B cell (primary cell): Measurements from ENCODE around the gene DLK1. TPM values are rescaled to one million over a fixed set of nuclear protein-coding genes. Genes with fewer than 3 reads are reported as not detected.

Experiments used
- ATAC-seq: fragments of 200-7000 bp; cut with Tn5 transposase; one replicate; pipeline ENCODE4 v1.10.0; 2021; ENCODE audit warnings: low read depth, mild to moderate bottlenecking, moderate number of reproducible peaks, moderate library complexity
- CTCF ChIA-PET: fragments of 350-600 bp; sonication (Branson Sonifier 250); formaldehyde crosslinking; loops from one replicate; lab custom pipeline; 2021; ENCODE audit warnings: antibody characterized with exemption, inconsistent platforms; lab: Charles Lee
- POLR2A ChIA-PET: fragments of 350-600 bp; sonication (Branson Sonifier 250); formaldehyde crosslinking; loops from one replicate; lab custom pipeline; 2021; ENCODE audit warnings: antibody characterized with exemption; lab: Charles Lee
- DNase-seq: peaks from one replicate; pipeline ENCODE4 v3.0.0; 2013
- H2AFZ ChIP-seq: 2 replicates; pipeline ENCODE4 v1.6.1; 2012; ENCODE audit warnings: mild to moderate bottlenecking, low read depth, low read length; ENCODE audit not compliant: insufficient read depth, poor library complexity, severe bottlenecking
- H3K27ac ChIP-seq, 2 donors: 1 replicate in 1 of 2; 2 replicates in 1 of 2; pipeline ENCODE4 v1.5.1; 2012 to 2013; ENCODE audit warnings: low read length in 2 of 2, mild to moderate bottlenecking in 2 of 2, moderate library complexity in 1 of 2
- H3K27me3 ChIP-seq, 4 experiments: fragments of 200-600 bp in 1 of 4; sonication (generic) in 1 of 4; replicated peaks in 1 of 4; 1 replicate in 2 of 4; 2 replicates in 2 of 4; pipeline versions ENCODE4 v1.6.1 to v1.7.0; 2013 to 2016; ENCODE audit warnings: low read length in 3 of 4, mild to moderate bottlenecking in 2 of 4, mixed read lengths in 1 of 4, moderate library complexity in 1 of 4; ENCODE audit not compliant: insufficient read depth in 4 of 4, control insufficient read depth in 3 of 4; ENCODE audit errors: control extremely low read depth in 1 of 4
- H3K36me3 ChIP-seq, 2 experiments: replicated peaks in 1 of 2; 1 replicate in 1 of 2; 2 replicates in 1 of 2; pipeline versions ENCODE4 v1.6.1 to v1.7.1; 2013; ENCODE audit warnings: low read length in 1 of 2; ENCODE audit not compliant: insufficient read depth in 2 of 2, control insufficient read depth in 1 of 2; ENCODE audit errors: control extremely low read depth in 1 of 2, extremely low read depth in 1 of 2
- H3K4me1 ChIP-seq, 2 donors: fragments of 200-600 bp in 1 of 2; sonication (generic) in 1 of 2; 1 replicate in 1 of 2; 2 replicates in 1 of 2; pipeline versions ENCODE4 v1.5.1 to v1.6.1; 2013 to 2017; ENCODE audit warnings: low read length in 2 of 2; ENCODE audit not compliant: control insufficient read depth in 2 of 2, insufficient read depth in 2 of 2
- H3K4me2 ChIP-seq: replicated peaks from 2 replicates; pipeline ENCODE3; 2012; ENCODE audit warnings: mild to moderate bottlenecking, low read depth, low read length; ENCODE audit not compliant: poor library complexity, severe bottlenecking
- H3K4me3 ChIP-seq, 5 experiments: fragments of 200-600 bp in 1 of 5; sonication (generic) in 1 of 5; 1 replicate in 3 of 5; 2 replicates in 2 of 5; pipeline versions ENCODE4 v1.5.1 to v1.7.0; 2011 to 2016; ENCODE audit warnings: low read length in 4 of 5, mild to moderate bottlenecking in 4 of 5, low read depth in 2 of 5, control low read depth in 1 of 5, moderate library complexity in 1 of 5; ENCODE audit not compliant: insufficient read depth in 1 of 5; ENCODE audit errors: control extremely low read depth in 1 of 5, extremely low read depth in 1 of 5
- H3K79me2 ChIP-seq: fragments of 200-600 bp; sonication (generic); one replicate; pipeline ENCODE4 v1.6.0; 2016; ENCODE audit warnings: low read length; ENCODE audit not compliant: control insufficient read depth, insufficient read depth
- H3K9ac ChIP-seq: fragments of 200-600 bp; sonication (generic); 2 replicates; pipeline ENCODE4 v1.6.1; 2017; ENCODE audit warnings: mild to moderate bottlenecking, low read length, moderate library complexity
- H3K9me3 ChIP-seq, 3 donors: one replicate each; pipeline versions ENCODE4 v1.6.1 to v1.7.1; 2013; ENCODE audit warnings: low read length in 2 of 3; ENCODE audit not compliant: control insufficient read depth in 2 of 3, insufficient read depth in 1 of 3; ENCODE audit errors: control extremely low read depth in 1 of 3
- H4K20me1 ChIP-seq: 2 replicates; pipeline ENCODE4 v1.6.0; 2012; ENCODE audit warnings: mild to moderate bottlenecking, low read length; ENCODE audit not compliant: insufficient read depth, control insufficient read depth, poor library complexity, severe bottlenecking
- H3K27ac Mint-ChIP-seq: one replicate; pipeline ENCODE4 v1.8.0; 2021; ENCODE audit warnings: mixed read lengths
- H3K27me3 Mint-ChIP-seq: one replicate; pipeline ENCODE4 v1.8.0; 2021; ENCODE audit warnings: mixed read lengths
- H3K4me1 Mint-ChIP-seq: one replicate; pipeline ENCODE4 v1.8.0; 2021; ENCODE audit warnings: mixed read lengths
- H3K4me3 Mint-ChIP-seq: one replicate; pipeline ENCODE4 v1.8.0; 2021; ENCODE audit warnings: mixed read lengths
- H3K9me3 Mint-ChIP-seq: one replicate; pipeline ENCODE4 v1.8.0; 2022; ENCODE audit warnings: mixed read lengths; ENCODE audit not compliant: insufficient read depth
- EZH2 ChIP-seq: IDR thresholded peaks from 2 replicates; pipeline ENCODE4 v1.6.1; 2012; ENCODE audit warnings: borderline replicate concordance, low read depth, mild to moderate bottlenecking, moderate library complexity, low read length; ENCODE audit not compliant: insufficient read depth, poor library complexity, severe bottlenecking
- WGBS: methylation state at CpG from one replicate; pipeline ENCODE4 v1.1.5; 2013; ENCODE audit warnings: missing lambda C conversion rate; ENCODE audit not compliant: insufficient coverage; 5-methylcytosine and 5-hydroxymethylcytosine counted together
- intact Hi-C: fragments of 100-400 bp; cut with micrococcal nuclease; formaldehyde crosslinking; loops from one replicate; pipeline ENCODE4 v1.10.0; 2022
- polyA plus RNA-seq: library from polyadenylated mRNA; depleted of rRNA; stranded (reverse); fragments of >200 nt; gene quantifications from 2 replicates; pipeline ENCODE4 v1.2.3, GENCODE V29; 2012
- total RNA-seq, 2 donors: library from RNA; stranded (reverse); fragments of 120-200 nt in 1 of 2; gene quantifications; 1 replicate in 1 of 2; 2 replicates in 1 of 2; pipeline versions ENCODE4 v1.2.3 to v1.2.4, GENCODE V29; 2013 to 2022
- TF ChIP-seq, protein P1 (sequence below): fragments of 200-600 bp; IDR thresholded peaks from one replicate; pipeline ENCODE4 v1.8.0; 2022; ENCODE audit warnings: antibody characterized with exemption, mild to moderate bottlenecking

The DLK1 gene
- total and polyA plus RNA-seq, 2 donors (not counting 1 experiment from before 2014, with no cell fraction given), result not detected

DNA sequence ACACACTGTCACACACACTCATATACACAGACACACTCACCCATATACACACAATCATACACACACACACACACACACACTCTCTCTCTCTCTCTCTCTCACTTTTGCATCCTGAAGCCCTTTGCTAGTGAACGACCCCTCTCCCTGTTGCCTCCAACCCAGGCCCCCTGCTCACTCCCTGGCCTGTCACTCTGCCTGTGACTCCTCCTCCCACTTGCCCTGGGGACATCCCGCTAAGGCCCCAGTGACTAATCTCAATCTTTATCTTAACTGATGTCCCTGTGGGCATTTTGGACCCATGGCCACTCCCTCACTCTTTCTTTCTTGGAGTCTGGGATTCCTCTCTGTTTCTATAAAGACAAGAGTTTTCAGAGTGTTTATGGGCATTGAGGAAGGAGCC lies 10.9 kb upstream of the DLK1 start:
- peaks cover 41% of the 10 kb centered on the region for H3K27me3 Mint-ChIP-seq
- no peak overlapping the region for H3K27ac ChIP-seq
- H3K9ac ChIP-seq, result no peak overlapping the region
- H3K27ac Mint-ChIP-seq, result no peak overlapping the region
- CTCF ChIA-PET, result no interaction called here
- H3K9me3 ChIP-seq, result peaks cover 0 to 34% (median 0%) of the 10 kb centered on the region in 3 donors
- peaks cover 12% of the 10 kb centered on the region for H3K4me1 Mint-ChIP-seq
- intact Hi-C loops, result no loop called here
- H3K9me3 Mint-ChIP-seq, result peaks cover 2% of the 10 kb centered on the region
- POLR2A ChIA-PET, result no interaction called here
- H3K4me3 ChIP-seq, result no peak overlapping the region
- no peak overlapping the region for H2AFZ ChIP-seq
- 83% methylated on average over 1 of the region's 2 CpGs for WGBS
- H3K36me3 ChIP-seq, result no peaks in the 10 kb centered on the region
- peaks cover 7 to 8% of the 10 kb centered on the region in 2 donors for H3K4me1 ChIP-seq
- H3K4me3 Mint-ChIP-seq, result no peak overlapping the region
- no peak for ATAC-seq
- H3K79me2 ChIP-seq, result no peaks in the 10 kb centered on the region
- no peaks in the 10 kb centered on the region for H4K20me1 ChIP-seq
- peaks cover 0 to 29% (median 3%) of the 10 kb centered on the region in 4 experiments for H3K27me3 ChIP-seq
- TF ChIP-seq EZH2, result no peak
- TF ChIP-seq, protein P1, sequence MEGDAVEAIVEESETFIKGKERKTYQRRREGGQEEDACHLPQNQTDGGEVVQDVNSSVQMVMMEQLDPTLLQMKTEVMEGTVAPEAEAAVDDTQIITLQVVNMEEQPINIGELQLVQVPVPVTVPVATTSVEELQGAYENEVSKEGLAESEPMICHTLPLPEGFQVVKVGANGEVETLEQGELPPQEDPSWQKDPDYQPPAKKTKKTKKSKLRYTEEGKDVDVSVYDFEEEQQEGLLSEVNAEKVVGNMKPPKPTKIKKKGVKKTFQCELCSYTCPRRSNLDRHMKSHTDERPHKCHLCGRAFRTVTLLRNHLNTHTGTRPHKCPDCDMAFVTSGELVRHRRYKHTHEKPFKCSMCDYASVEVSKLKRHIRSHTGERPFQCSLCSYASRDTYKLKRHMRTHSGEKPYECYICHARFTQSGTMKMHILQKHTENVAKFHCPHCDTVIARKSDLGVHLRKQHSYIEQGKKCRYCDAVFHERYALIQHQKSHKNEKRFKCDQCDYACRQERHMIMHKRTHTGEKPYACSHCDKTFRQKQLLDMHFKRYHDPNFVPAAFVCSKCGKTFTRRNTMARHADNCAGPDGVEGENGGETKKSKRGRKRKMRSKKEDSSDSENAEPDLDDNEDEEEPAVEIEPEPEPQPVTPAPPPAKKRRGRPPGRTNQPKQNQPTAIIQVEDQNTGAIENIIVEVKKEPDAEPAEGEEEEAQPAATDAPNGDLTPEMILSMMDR, result no peak
- H3K4me2 ChIP-seq, result no peak overlapping the region
- DNase-seq, result no peak

DNA sequence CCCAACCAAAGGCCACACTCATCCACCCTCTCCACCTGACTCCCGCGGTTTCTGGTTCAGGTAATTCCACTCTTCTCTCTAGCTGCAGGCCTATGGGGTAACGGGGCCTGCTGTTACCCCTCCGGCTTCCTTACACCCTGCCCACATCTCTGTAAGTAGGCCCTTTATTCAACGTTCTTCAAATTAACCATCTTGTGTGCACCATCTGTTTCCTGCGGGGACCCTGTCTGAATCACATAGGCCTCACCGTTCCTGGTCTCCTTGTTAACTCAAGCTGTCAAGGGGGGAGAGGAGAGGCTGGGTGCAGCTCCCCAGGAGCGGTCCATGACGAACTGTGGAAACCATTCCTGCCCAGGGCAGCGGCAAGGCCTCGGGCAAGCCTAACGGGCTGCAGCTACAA lies 9.3 kb upstream of the DLK1 start:
- Histone ChIP-seq H3K27ac (no peak overlapping the region), H3K9me3 (peaks cover 0 to 34% (median 0%) of the 10 kb centered on the region in 3 donors), H4K20me1 (no peaks in the 10 kb centered on the region), H2AFZ (no peak overlapping the region), H3K27me3 (peaks cover 0 to 28% (median 3%) of the 10 kb centered on the region in 4 experiments), H3K36me3 (no peaks in the 10 kb centered on the region), H3K4me1 (peaks cover 7 to 8% of the 10 kb centered on the region in 2 donors), H3K4me2 (no peak overlapping the region), H3K9ac (no peak overlapping the region), H3K79me2 (no peaks in the 10 kb centered on the region), H3K4me3 (no peak overlapping the region)
- peaks cover 38% of the 10 kb centered on the region for H3K27me3 Mint-ChIP-seq
- H3K4me1 Mint-ChIP-seq, result peaks cover 12% of the 10 kb centered on the region
- intact Hi-C loops, result no loop called here
- H3K9me3 Mint-ChIP-seq, result peaks cover 2% of the 10 kb centered on the region
- 2% methylated on average over 10 of the region's 12 CpGs for WGBS
- no peak overlapping the region for H3K27ac Mint-ChIP-seq
- no peak overlapping the region for H3K4me3 Mint-ChIP-seq
- ChIA-PET POLR2A (no interaction called here), CTCF (no interaction called here)
- ATAC-seq (no peak), DNase-seq (no peak)
- no peak for TF ChIP-seq EZH2
- TF ChIP-seq, protein P1, result no peak
